ENCODE data around the gene SRP68. TPM values are rescaled to one million over a fixed set of nuclear protein-coding genes. Genes with fewer than 3 reads are reported as not detected.

The SRP68 gene
- total and polyA plus RNA-seq, 2 donors from 2014 or later, result 52.7 to 68.1 TPM

DNA sequence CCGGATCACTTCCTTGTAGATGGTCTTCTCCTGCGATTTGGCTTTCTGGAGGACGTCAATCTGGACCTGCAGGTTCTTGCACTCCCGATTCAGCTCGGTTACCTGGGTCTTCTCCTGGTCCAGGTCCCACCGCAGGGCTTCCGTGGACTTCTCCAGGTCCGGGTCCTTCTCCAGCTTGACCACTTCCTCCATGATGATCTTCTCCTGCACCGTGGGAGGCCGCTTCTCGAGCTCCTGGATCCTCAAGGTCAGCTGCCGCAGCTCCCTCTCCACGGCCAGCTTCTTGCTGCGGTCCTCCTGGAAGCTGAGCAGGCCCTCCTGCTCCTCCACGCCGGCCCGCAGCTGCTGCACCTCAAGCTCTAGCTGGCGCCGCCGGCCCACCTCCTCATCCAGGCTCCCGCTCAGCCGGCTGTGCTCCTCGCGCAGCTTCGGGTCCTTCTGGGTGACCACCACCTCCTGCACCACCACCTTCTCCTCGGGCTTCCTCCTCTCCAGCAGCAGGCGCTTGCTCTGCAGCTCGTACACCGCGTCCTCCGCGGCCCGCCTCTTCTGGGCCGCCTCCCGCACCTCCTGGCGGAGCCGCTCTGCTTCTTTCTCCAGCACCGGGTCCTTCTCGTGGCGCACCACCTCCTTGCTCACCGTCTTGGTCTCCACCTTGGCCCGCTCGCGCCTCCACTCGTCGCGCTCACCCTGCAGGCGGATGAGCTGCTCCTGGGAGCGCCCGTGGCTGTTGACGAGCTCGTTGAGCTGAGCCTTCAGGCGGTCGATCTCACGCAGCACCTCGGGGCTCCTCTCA, 63.5 kb downstream of the SRP68 start:
- no peaks in the 10 kb centered on the region for H3K9me3 ChIP-seq (ENCODE audit: control insufficient read depth in 2 of 3, insufficient read depth in 1 of 3, low read length in 3 of 3)
- peaks cover 0 to 7% (median 6%) of the 10 kb centered on the region in 3 donors for H3K36me3 ChIP-seq (ENCODE audit: control insufficient read depth in 2 of 3, insufficient read depth in 3 of 3, low read length in 3 of 3)
- FAIRE-seq (no peak), DNase-seq (peak in 1 of 5 donors; percentile 71)
- TF ChIP-seq, protein P1, sequence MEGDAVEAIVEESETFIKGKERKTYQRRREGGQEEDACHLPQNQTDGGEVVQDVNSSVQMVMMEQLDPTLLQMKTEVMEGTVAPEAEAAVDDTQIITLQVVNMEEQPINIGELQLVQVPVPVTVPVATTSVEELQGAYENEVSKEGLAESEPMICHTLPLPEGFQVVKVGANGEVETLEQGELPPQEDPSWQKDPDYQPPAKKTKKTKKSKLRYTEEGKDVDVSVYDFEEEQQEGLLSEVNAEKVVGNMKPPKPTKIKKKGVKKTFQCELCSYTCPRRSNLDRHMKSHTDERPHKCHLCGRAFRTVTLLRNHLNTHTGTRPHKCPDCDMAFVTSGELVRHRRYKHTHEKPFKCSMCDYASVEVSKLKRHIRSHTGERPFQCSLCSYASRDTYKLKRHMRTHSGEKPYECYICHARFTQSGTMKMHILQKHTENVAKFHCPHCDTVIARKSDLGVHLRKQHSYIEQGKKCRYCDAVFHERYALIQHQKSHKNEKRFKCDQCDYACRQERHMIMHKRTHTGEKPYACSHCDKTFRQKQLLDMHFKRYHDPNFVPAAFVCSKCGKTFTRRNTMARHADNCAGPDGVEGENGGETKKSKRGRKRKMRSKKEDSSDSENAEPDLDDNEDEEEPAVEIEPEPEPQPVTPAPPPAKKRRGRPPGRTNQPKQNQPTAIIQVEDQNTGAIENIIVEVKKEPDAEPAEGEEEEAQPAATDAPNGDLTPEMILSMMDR (IDR thresholded peaks at IDR 0.05; ENCODE audit: borderline replicate concordance, extremely low read depth, insufficient read depth), result no peak
- intact Hi-C loops (cut with DNase I), result loop anchor here (10.0 kb wide), 1 partner anchor 94 kb away; no protein-coding TSS in a partner anchor
- no peaks in the 10 kb centered on the region for H3K27me3 ChIP-seq (ENCODE audit: control insufficient read depth, insufficient read depth, low read length)
- no peak overlapping the region for H3K4me3 ChIP-seq (ENCODE audit: low read length in 3 of 3)
- no peak overlapping the region for H3K27ac ChIP-seq (ENCODE audit: low read depth in 2 of 2, low read length in 2 of 2)
- no peak overlapping the region for H3K9ac ChIP-seq (ENCODE audit: low read length in 3 of 3)
- H3K4me1 ChIP-seq (ENCODE audit: control insufficient read depth in 2 of 3, insufficient read depth in 2 of 3, low read depth in 1 of 3, low read length in 3 of 3), result no peaks in the 10 kb centered on the region

DNA sequence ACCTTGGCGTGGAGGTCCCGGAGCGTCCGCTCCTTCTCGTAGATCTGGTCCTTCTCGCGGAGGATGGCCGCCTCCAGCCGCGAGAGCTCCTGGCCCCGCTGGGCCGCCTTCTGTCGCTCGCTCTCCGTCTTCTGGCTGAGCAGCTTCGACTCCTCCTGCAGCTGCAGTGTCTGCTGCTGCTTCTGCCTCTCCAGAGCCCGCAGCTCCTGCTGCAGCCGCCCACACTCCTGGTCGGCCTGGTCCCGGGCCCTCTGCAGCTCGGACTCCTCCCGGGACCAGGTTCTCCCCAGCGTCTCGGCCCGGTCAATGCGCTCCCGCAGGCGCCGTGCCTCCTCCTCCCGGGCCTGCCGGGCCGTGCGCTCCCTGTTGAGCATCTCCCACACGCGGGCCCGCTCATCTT, 64.1 kb downstream of the SRP68 start:
- no peak for FAIRE-seq

DNA sequence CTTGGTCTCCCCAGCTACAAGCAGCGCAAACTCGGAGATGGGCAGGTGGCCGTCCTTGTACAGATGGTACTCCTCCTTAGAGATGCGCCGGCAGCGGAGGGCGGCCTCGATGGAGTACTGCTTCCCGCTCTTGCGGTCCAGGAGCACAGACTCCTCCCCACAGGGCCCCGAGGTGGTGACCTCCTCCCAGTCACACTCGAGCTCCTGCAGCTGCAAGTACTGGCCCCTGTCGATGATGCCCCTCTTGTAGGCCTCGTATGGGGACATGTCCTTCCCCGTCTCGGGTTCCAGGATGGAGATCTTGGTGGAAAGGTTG, 64.5 kb downstream of the SRP68 start:
- DNase-seq (peak in 1 of 5 donors; percentile 75), FAIRE-seq (no peak)
- no peaks in the 10 kb centered on the region for H3K9me3 ChIP-seq (ENCODE audit: control insufficient read depth in 2 of 3, insufficient read depth in 1 of 3, low read length in 3 of 3)
- H3K27ac ChIP-seq (ENCODE audit: low read depth in 2 of 2, low read length in 2 of 2), result no peak overlapping the region
- peaks cover 0 to 4% (median 0%) of the 10 kb centered on the region in 3 donors for H3K4me1 ChIP-seq (ENCODE audit: control insufficient read depth in 2 of 3, insufficient read depth in 2 of 3, low read depth in 1 of 3, low read length in 3 of 3)
- peaks cover 0 to 7% (median 6%) of the 10 kb centered on the region in 3 donors for H3K36me3 ChIP-seq (ENCODE audit: control insufficient read depth in 2 of 3, insufficient read depth in 3 of 3, low read length in 3 of 3)
- no peak overlapping the region for H3K4me3 ChIP-seq (ENCODE audit: low read length in 3 of 3)
- H3K9ac ChIP-seq (ENCODE audit: low read length in 3 of 3), result no peak overlapping the region
- H3K27me3 ChIP-seq (ENCODE audit: control insufficient read depth, insufficient read depth, low read length), result no peaks in the 10 kb centered on the region
- TF ChIP-seq, protein P1 (IDR thresholded peaks at IDR 0.05; ENCODE audit: borderline replicate concordance, extremely low read depth, insufficient read depth), result no peak
- intact Hi-C loops (cut with DNase I), result loop anchor here (10.0 kb wide), 1 partner anchor 93 kb away; no protein-coding TSS in a partner anchor

More for the DNA sequence above, 64.1 kb downstream of the SRP68 start:
- no peaks in the 10 kb centered on the region for H3K9me3 ChIP-seq (ENCODE audit: control insufficient read depth in 2 of 3, insufficient read depth in 1 of 3, low read length in 3 of 3)
- no peak for DNase-seq
- peaks cover 0 to 7% (median 6%) of the 10 kb centered on the region in 3 donors for H3K36me3 ChIP-seq (ENCODE audit: control insufficient read depth in 2 of 3, insufficient read depth in 3 of 3, low read length in 3 of 3)
- H3K4me1 ChIP-seq (ENCODE audit: control insufficient read depth in 2 of 3, insufficient read depth in 2 of 3, low read depth in 1 of 3, low read length in 3 of 3), result peaks cover 0 to under 1% (median 0%) of the 10 kb centered on the region in 3 donors
- intact Hi-C loops (cut with DNase I), result loop anchor here (10.0 kb wide), 1 partner anchor 93 kb away; no protein-coding TSS in a partner anchor
- no peaks in the 10 kb centered on the region for H3K27me3 ChIP-seq (ENCODE audit: control insufficient read depth, insufficient read depth, low read length)
- no peak overlapping the region for H3K4me3 ChIP-seq (ENCODE audit: low read length in 3 of 3)
- TF ChIP-seq, protein P1 (IDR thresholded peaks at IDR 0.05; ENCODE audit: borderline replicate concordance, extremely low read depth, insufficient read depth), result no peak
- H3K27ac ChIP-seq (ENCODE audit: low read depth in 2 of 2, low read length in 2 of 2), result no peak overlapping the region
- no peak overlapping the region for H3K9ac ChIP-seq (ENCODE audit: low read length in 3 of 3)
